ENCODE data around the gene ADD2. TPM values are rescaled to one million over a fixed set of nuclear protein-coding genes. Genes with fewer than 3 reads are reported as not detected.

The ADD2 gene
- total and polyA plus RNA-seq, 2 donors (not counting 1 experiment from before 2014, with no cell fraction given), result 15.9 to 21.7 TPM

DNA sequence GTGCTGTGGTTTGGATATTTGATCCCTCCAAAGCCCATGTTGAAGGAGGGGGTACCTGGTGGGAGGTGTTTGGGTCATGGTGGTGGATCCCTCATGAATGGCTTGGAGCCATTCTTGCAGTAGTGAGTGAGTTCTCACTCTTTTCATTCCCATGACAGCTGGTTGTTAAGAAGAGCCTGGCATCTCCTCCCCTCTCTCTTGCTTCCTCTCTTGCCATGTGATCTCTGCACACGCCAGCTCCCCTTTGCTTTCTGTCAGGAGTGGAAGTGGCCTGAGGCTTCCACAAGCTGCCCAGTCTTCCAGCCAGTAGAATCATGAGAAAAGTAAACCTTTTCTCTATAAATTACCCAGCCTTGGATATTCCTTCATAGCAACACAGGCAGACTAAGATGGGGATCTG, 8.6 kb downstream of the ADD2 start:
- ChIA-PET CTCF (interaction anchor here (1.8 kb wide), 1 partner anchor 9 kb away, joined by 14 read pairs; the partner anchor contains the start of gene ADD2), POLR2A (no interaction called here)
- Histone ChIP-seq H3K4me1 (ENCODE audit: control insufficient read depth in 2 of 2, insufficient read depth in 2 of 2, low read length in 2 of 2) (no peaks in the 10 kb centered on the region), H3K4me3 (ENCODE audit: control extremely low read depth in 1 of 5, extremely low read depth in 1 of 5, insufficient read depth in 1 of 5, low read depth in 2 of 5, low read length in 4 of 5) (no peak overlapping the region), H3K79me2 (ENCODE audit: control insufficient read depth, insufficient read depth, low read length) (peaks cover 54% of the 10 kb centered on the region), H3K36me3 (replicated peaks in 1 of 2; ENCODE audit: control extremely low read depth in 1 of 2, control insufficient read depth in 1 of 2, extremely low read depth in 1 of 2, insufficient read depth in 2 of 2, low read length in 1 of 2) (no peaks in the 10 kb centered on the region), H3K27ac (ENCODE audit: low read length in 2 of 2) (no peak overlapping the region), H3K9ac (ENCODE audit: low read length) (no peak overlapping the region), H4K20me1 (ENCODE audit: control insufficient read depth, insufficient read depth, low read length, poor library complexity, severe bottlenecking) (peaks cover 49% of the 10 kb centered on the region), H3K9me3 (ENCODE audit: control extremely low read depth in 1 of 3, control insufficient read depth in 2 of 3, insufficient read depth in 1 of 3, low read length in 2 of 3) (no peaks in the 10 kb centered on the region), H3K27me3 (replicated peaks in 1 of 4; ENCODE audit: control extremely low read depth in 1 of 4, control insufficient read depth in 3 of 4, insufficient read depth in 4 of 4, low read length in 3 of 4) (no peaks in the 10 kb centered on the region), H3K4me2 (replicated peaks; ENCODE audit: low read depth, low read length, poor library complexity, severe bottlenecking) (no peak overlapping the region), H2AFZ (ENCODE audit: insufficient read depth, low read depth, low read length, poor library complexity, severe bottlenecking) (no peak overlapping the region)
- intact Hi-C loops (cut with micrococcal nuclease), result no loop called here
- Mint-ChIP-seq H3K4me1 (peaks cover 7% of the 10 kb centered on the region), H3K9me3 (ENCODE audit: insufficient read depth) (no peaks in the 10 kb centered on the region), H3K4me3 (no peak overlapping the region), H3K27ac (no peak overlapping the region), H3K27me3 (peaks cover 9% of the 10 kb centered on the region)
- ATAC-seq (ENCODE audit: low read depth), result no peak
- TF ChIP-seq, protein P1, sequence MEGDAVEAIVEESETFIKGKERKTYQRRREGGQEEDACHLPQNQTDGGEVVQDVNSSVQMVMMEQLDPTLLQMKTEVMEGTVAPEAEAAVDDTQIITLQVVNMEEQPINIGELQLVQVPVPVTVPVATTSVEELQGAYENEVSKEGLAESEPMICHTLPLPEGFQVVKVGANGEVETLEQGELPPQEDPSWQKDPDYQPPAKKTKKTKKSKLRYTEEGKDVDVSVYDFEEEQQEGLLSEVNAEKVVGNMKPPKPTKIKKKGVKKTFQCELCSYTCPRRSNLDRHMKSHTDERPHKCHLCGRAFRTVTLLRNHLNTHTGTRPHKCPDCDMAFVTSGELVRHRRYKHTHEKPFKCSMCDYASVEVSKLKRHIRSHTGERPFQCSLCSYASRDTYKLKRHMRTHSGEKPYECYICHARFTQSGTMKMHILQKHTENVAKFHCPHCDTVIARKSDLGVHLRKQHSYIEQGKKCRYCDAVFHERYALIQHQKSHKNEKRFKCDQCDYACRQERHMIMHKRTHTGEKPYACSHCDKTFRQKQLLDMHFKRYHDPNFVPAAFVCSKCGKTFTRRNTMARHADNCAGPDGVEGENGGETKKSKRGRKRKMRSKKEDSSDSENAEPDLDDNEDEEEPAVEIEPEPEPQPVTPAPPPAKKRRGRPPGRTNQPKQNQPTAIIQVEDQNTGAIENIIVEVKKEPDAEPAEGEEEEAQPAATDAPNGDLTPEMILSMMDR (IDR thresholded peaks at IDR 0.05), result no peak
- TF ChIP-seq EZH2 (IDR thresholded peaks at IDR 0.05; ENCODE audit: borderline replicate concordance, insufficient read depth, low read depth, low read length, poor library complexity, severe bottlenecking), result no peak
- WGBS (ENCODE audit: insufficient coverage), result 83% methylated on average over 1 of the region's 1 CpG
- no peak for DNase-seq

DNA sequence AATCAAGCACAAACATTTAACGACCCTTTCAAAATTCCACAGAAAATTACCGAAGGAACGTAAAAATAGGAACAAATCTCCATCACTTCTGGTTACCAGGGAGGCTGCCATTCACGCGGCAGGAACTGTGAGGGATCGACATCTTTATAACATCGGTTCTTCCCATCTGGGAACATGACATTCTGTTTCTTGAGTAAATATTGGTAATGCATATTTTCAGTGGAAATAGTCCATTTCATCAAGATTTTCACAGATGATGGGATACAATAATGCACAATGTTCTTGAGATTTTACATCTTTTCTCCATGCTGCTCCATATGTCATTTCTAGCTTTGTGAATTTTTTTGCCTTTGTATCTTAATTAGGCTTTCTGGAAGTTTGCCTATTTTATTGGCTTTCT, 10.0 kb downstream of the ADD2 start:
- no peaks in the 10 kb centered on the region for H3K36me3 ChIP-seq (replicated peaks in 1 of 2; ENCODE audit: control extremely low read depth in 1 of 2, control insufficient read depth in 1 of 2, extremely low read depth in 1 of 2, insufficient read depth in 2 of 2, low read length in 1 of 2)
- H3K27me3 Mint-ChIP-seq, result peaks cover 9% of the 10 kb centered on the region
- DNase-seq, result no peak
- H3K9ac ChIP-seq (ENCODE audit: low read length), result no peak overlapping the region
- H3K4me3 Mint-ChIP-seq, result no peak overlapping the region
- CTCF ChIA-PET, result interaction anchor here (0.6 kb wide), 1 partner anchor 314 kb away, joined by 3 read pairs; no protein-coding TSS in a partner anchor
- no peaks in the 10 kb centered on the region for H3K27me3 ChIP-seq (replicated peaks in 1 of 4; ENCODE audit: control extremely low read depth in 1 of 4, control insufficient read depth in 3 of 4, insufficient read depth in 4 of 4, low read length in 3 of 4)
- TF ChIP-seq, protein P1 (IDR thresholded peaks at IDR 0.05), result no peak
- TF ChIP-seq EZH2 (IDR thresholded peaks at IDR 0.05; ENCODE audit: borderline replicate concordance, insufficient read depth, low read depth, low read length, poor library complexity, severe bottlenecking), result no peak
- H3K4me1 Mint-ChIP-seq, result peaks cover 4% of the 10 kb centered on the region
- no peak overlapping the region for H3K4me2 ChIP-seq (replicated peaks; ENCODE audit: low read depth, low read length, poor library complexity, severe bottlenecking)
- H4K20me1 ChIP-seq (ENCODE audit: control insufficient read depth, insufficient read depth, low read length, poor library complexity, severe bottlenecking), result peaks cover 58% of the 10 kb centered on the region
- peaks cover 55% of the 10 kb centered on the region for H3K79me2 ChIP-seq (ENCODE audit: control insufficient read depth, insufficient read depth, low read length)
- intact Hi-C loops (cut with micrococcal nuclease), result no loop called here
- no peak overlapping the region for H3K4me3 ChIP-seq (ENCODE audit: control extremely low read depth in 1 of 5, extremely low read depth in 1 of 5, insufficient read depth in 1 of 5, low read depth in 2 of 5, low read length in 4 of 5)
- POLR2A ChIA-PET, result no interaction called here
- no peak for ATAC-seq (ENCODE audit: low read depth)
- no peak overlapping the region for H3K27ac Mint-ChIP-seq
- H3K27ac ChIP-seq (ENCODE audit: low read length in 2 of 2), result no peak overlapping the region
- no peaks in the 10 kb centered on the region for H3K9me3 Mint-ChIP-seq (ENCODE audit: insufficient read depth)
- H3K4me1 ChIP-seq (ENCODE audit: control insufficient read depth in 2 of 2, insufficient read depth in 2 of 2, low read length in 2 of 2), result no peaks in the 10 kb centered on the region
- 96% methylated on average over 3 of the region's 7 CpGs for WGBS (ENCODE audit: insufficient coverage)
- no peaks in the 10 kb centered on the region for H3K9me3 ChIP-seq (ENCODE audit: control extremely low read depth in 1 of 3, control insufficient read depth in 2 of 3, insufficient read depth in 1 of 3, low read length in 2 of 3)
- no peak overlapping the region for H2AFZ ChIP-seq (ENCODE audit: insufficient read depth, low read depth, low read length, poor library complexity, severe bottlenecking)

Measured in B cell (primary cell).